HL-60 (cell line): ENCODE measurements around the gene COG1.

ENCODE experiments used
- CTCF ChIP-seq: IDR thresholded peaks from one replicate; pipeline ENCODE4 v1.5.1; 2011; ENCODE audit warnings: low read length, control low read depth, inconsistent platforms; ENCODE audit not compliant: insufficient read depth
- GABPA ChIP-seq: IDR thresholded peaks from 2 replicates; pipeline ENCODE4 v1.6.1; 2012; ENCODE audit warnings: low read depth
- POLR2AphosphoS5 ChIP-seq: IDR thresholded peaks from 2 replicates; pipeline ENCODE4 v1.6.1; 2012; ENCODE audit warnings: low read depth
- REST ChIP-seq: IDR thresholded peaks from 2 replicates; pipeline ENCODE4 v1.6.1; 2012; ENCODE audit warnings: low read depth; ENCODE audit not compliant: insufficient replicate concordance
- SPI1 ChIP-seq: IDR thresholded peaks from 2 replicates; pipeline ENCODE4 v1.6.1; 2012; ENCODE audit warnings: low read depth, mild to moderate bottlenecking, borderline replicate concordance

GRCh38 chr17:73155410-73156165 is 37.3 kb upstream of the COG1 start:
- no peak for TF ChIP-seq CTCF
- no peak for TF ChIP-seq REST
- TF ChIP-seq POLR2AphosphoS5, result no peak
- no peak for TF ChIP-seq GABPA
- no peak for TF ChIP-seq SPI1
